A673 (cell line): ENCODE measurements around the gene NREP. TPM values are rescaled to one million over a fixed set of nuclear protein-coding genes. Genes with fewer than 3 reads are reported as not detected.

Experiments
- BruUV-seq: library from RNA; stranded (reverse); fragments of 400-500 nt; replicated peaks from 2 replicates; lab custom pipeline; 2021; lab: Mats Ljungman, UMichigan
- CTCF ChIA-PET: fragments of 300-600 bp; sonication (Branson Sonifier 250); formaldehyde crosslinking; loops from one replicate; lab custom pipeline; 2022; ENCODE audit warnings: antibody characterized with exemption; lab: Charles Lee
- POLR2A ChIA-PET: fragments of 300-600 bp; sonication (Branson Sonifier 250); formaldehyde crosslinking; loops from one replicate; lab custom pipeline; 2022; ENCODE audit warnings: antibody characterized with exemption; ENCODE audit not compliant: low non-redundant PET; lab: Charles Lee
- DNase-seq: peaks from one replicate; pipeline ENCODE4 v3.0.0-alpha.2; 2015; ENCODE audit warnings: low spot score
- H3K27ac ChIP-seq: fragments of 200-600 bp; sonication (generic); 2 replicates; pipeline ENCODE4 v1.5.1; 2016; ENCODE audit warnings: mixed run types, low read depth, mild to moderate bottlenecking, mixed read lengths, antibody characterized with exemption, low read length; ENCODE audit not compliant: poor library complexity, severe bottlenecking
- H3K27me3 ChIP-seq: fragments of 200-600 bp; sonication (generic); replicated peaks from 2 replicates; pipeline ENCODE4 v1.6.1; 2017; ENCODE audit warnings: mixed run types, low read depth, mild to moderate bottlenecking, mixed read lengths, antibody characterized with exemption, low read length; ENCODE audit not compliant: insufficient read depth, poor library complexity
- H3K36me3 ChIP-seq: fragments of 200-600 bp; sonication (generic); 2 replicates; pipeline ENCODE4 v1.6.1; 2016; ENCODE audit warnings: mixed run types, mild to moderate bottlenecking, mixed read lengths, antibody characterized with exemption, low read length; ENCODE audit not compliant: insufficient read depth, poor library complexity, severe bottlenecking
- H3K4me1 ChIP-seq: fragments of 200-600 bp; sonication (generic); 2 replicates; pipeline ENCODE4 v1.6.1; 2017; ENCODE audit warnings: mixed run types, mild to moderate bottlenecking, mixed read lengths, antibody characterized with exemption, low read length; ENCODE audit not compliant: insufficient read depth, poor library complexity, severe bottlenecking
- H3K4me3 ChIP-seq: fragments of 200-600 bp; sonication (generic); 2 replicates; pipeline ENCODE4 v1.5.1; 2016; ENCODE audit warnings: low read depth, mixed run types, mild to moderate bottlenecking, mixed read lengths, low read length; ENCODE audit not compliant: poor library complexity, severe bottlenecking
- H3K9me3 ChIP-seq: fragments of 200-600 bp; sonication (generic); 2 replicates; pipeline ENCODE4 v1.6.1; 2016; ENCODE audit warnings: mixed run types, low read depth, mild to moderate bottlenecking, mixed read lengths, antibody characterized with exemption, low read length; ENCODE audit not compliant: poor library complexity, severe bottlenecking
- EZH2 ChIP-seq: fragments of 200-600 bp; sonication (generic); IDR thresholded peaks from 2 replicates; pipeline ENCODE4 v1.6.1; 2017; ENCODE audit warnings: borderline replicate concordance, low read depth, mild to moderate bottlenecking, mixed read lengths, antibody characterized with exemption, low read length; ENCODE audit not compliant: poor library complexity, severe bottlenecking
- intact Hi-C: fragments of 100-400 bp; cut with micrococcal nuclease; formaldehyde crosslinking; loops from one replicate; pipeline ENCODE4 v1.10.0; 2022; ENCODE audit not compliant: unreplicated experiment
- total RNA-seq: library from RNA; stranded (reverse); gene quantifications from 2 replicates; pipeline ENCODE4 v1.2.3, GENCODE V29; 2021
- TF ChIP-seq, protein P1 (sequence below): fragments of 300-800, 200-600 bp; sonication (generic); conservative IDR thresholded peaks from 2 replicates; pipeline ENCODE4 v1.5.1; 2017; ENCODE audit warnings: low read depth, mild to moderate bottlenecking, antibody characterized with exemption, low read length, moderate library complexity, mixed read lengths

The NREP gene
- total RNA-seq, 1 experiment from 2014 or later, result 31.0 TPM

DNA sequence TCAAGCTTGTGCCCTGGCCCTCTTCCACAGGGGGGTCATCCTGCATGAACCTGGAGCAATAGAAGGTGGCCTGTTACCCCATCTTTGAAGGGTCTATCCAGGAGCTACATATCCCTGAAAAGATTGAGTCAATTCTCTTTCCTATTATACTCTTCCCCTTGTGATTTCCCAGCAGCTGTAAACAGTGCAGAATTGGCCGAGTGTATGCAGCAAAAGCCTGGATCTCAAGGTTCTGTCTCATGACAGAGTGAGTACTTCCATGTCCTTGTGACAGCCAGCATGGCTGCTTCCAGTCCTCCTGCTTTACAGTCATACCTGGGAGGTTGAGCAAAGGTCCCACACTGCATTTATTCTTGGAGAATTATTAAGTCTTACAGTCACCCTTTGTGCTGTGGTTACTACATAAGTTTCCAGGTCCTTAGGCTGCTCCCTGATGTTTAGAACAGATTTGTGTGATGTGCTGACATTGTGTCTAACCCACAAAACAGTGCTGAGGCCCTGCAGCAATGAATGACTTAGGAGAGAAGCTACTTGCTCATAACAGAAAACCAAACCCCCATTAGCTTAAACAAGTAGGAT, 67.5 kb downstream of the NREP start:
- Histone ChIP-seq H3K27me3 (no peaks in the 10 kb centered on the region), H3K36me3 (no peaks in the 10 kb centered on the region), H3K4me1 (no peaks in the 10 kb centered on the region), H3K9me3 (no peaks in the 10 kb centered on the region), H3K27ac (no peak overlapping the region), H3K4me3 (no peak overlapping the region)
- no peak for TF ChIP-seq EZH2
- TF ChIP-seq, protein P1, sequence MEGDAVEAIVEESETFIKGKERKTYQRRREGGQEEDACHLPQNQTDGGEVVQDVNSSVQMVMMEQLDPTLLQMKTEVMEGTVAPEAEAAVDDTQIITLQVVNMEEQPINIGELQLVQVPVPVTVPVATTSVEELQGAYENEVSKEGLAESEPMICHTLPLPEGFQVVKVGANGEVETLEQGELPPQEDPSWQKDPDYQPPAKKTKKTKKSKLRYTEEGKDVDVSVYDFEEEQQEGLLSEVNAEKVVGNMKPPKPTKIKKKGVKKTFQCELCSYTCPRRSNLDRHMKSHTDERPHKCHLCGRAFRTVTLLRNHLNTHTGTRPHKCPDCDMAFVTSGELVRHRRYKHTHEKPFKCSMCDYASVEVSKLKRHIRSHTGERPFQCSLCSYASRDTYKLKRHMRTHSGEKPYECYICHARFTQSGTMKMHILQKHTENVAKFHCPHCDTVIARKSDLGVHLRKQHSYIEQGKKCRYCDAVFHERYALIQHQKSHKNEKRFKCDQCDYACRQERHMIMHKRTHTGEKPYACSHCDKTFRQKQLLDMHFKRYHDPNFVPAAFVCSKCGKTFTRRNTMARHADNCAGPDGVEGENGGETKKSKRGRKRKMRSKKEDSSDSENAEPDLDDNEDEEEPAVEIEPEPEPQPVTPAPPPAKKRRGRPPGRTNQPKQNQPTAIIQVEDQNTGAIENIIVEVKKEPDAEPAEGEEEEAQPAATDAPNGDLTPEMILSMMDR, result no peak
- no peak for DNase-seq
- intact Hi-C loops, result loop anchor here (10.0 kb wide), 1 partner anchor 455 kb away; no protein-coding TSS in a partner anchor
- ChIA-PET POLR2A (interaction anchor here (0.7 kb wide), 1 partner anchor 479 kb away, joined by 3 read pairs; no protein-coding TSS in a partner anchor), CTCF (no interaction called here)
- BruUV-seq, result no TSS peak

DNA sequence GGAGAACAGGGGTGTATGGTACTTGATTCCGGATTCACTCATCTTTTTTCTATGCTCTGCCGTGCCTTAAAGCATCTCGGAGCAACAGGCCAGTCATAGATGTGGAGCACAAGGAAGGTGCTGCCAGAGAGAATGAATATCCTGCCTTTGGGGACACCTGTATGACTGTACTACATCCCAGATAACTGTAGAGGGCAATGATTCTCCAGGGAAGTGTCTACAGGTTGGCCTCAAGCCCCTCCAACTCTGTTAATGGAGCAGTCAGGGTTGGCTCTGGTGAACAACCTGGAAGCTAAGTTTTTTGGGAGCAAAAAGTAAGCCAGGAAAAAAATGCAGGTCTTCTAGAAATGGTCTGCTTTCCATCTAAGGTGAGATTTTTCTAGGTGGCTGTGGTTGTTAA, 71.0 kb downstream of the NREP start:
- Histone ChIP-seq H3K4me1 (no peaks in the 10 kb centered on the region), H3K9me3 (no peaks in the 10 kb centered on the region), H3K27me3 (no peaks in the 10 kb centered on the region), H3K27ac (no peak overlapping the region), H3K36me3 (no peaks in the 10 kb centered on the region), H3K4me3 (no peak overlapping the region)
- intact Hi-C loops, result loop anchor here (10.0 kb wide), 1 partner anchor 459 kb away; no protein-coding TSS in a partner anchor
- CTCF ChIA-PET, result no interaction called here
- BruUV-seq, result no TSS peak
- TF ChIP-seq, protein P1, result peak; percentile 30; the same call in 1 of the 2 replicates
- no peak for TF ChIP-seq EZH2
- POLR2A ChIA-PET, result no interaction called here
- peak; percentile 7 for DNase-seq

DNA sequence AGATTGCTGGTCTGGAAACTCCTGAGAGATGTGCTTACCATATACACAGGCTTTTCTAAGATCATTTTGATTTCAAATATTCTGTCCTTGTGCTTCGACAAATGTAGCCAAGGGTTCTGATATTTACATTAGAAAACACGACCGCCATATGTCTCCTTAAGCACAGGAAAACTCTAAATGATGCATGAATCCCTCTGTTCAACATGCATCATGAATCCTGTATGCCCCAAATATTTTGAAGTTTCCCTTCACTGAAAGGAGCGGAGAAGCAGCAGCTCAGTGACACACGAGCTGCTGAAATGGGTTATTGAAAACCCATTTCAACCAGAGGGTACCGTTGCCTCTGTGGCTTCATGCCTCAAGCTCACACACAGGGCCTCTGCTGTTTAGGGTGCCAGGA, 74.4 kb downstream of the NREP start:
- CTCF ChIA-PET, result no interaction called here
- BruUV-seq, result no TSS peak
- Histone ChIP-seq H3K27me3 (no peaks in the 10 kb centered on the region), H3K4me3 (no peak overlapping the region), H3K27ac (no peak overlapping the region), H3K36me3 (no peaks in the 10 kb centered on the region), H3K9me3 (no peaks in the 10 kb centered on the region), H3K4me1 (no peaks in the 10 kb centered on the region)
- no peak for DNase-seq
- POLR2A ChIA-PET, result no interaction called here
- no peak for TF ChIP-seq EZH2
- TF ChIP-seq, protein P1, result no peak
- intact Hi-C loops, result loop anchor here (10.0 kb wide), 1 partner anchor 462 kb away; no protein-coding TSS in a partner anchor
